Measurements from ENCODE around the gene SIGLEC10.
A peak's percentile ranks its signal among the peaks of the same experiment; 100 is the strongest.

The SIGLEC10 gene

DNA sequence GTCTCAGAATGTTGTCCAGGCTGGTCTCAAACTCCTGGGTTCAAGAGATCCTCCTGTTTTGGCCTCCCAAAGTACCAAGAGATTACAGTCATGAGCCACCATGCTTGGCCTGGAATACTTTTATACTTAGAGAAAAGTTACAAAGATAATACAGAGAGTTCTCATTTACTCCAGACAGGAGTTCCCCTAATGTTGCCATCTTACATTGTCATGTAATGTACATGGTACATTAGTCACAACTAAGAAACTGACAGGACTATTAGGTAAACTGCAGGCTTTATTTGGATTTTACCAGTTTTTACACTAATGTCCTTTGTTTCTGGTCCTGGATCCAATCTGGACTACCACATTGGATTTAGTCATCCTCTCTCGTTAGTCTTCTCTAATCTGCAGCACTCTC lies 24.7 kb downstream of the SIGLEC10 start:
- Mint-ChIP-seq H3K9me3 (no peaks in the 10 kb centered on the region), H3K36me3 (ENCODE audit: low read depth) (no peaks in the 10 kb centered on the region), H3K4me1 (ENCODE audit: low read depth) (peaks cover 36% of the 10 kb centered on the region), H3K4me3 (peak overlapping the region; percentile 58), H3K27ac (peak overlapping the region; percentile 80), H3K27me3 (ENCODE audit: low read depth) (no peaks in the 10 kb centered on the region)

DNA sequence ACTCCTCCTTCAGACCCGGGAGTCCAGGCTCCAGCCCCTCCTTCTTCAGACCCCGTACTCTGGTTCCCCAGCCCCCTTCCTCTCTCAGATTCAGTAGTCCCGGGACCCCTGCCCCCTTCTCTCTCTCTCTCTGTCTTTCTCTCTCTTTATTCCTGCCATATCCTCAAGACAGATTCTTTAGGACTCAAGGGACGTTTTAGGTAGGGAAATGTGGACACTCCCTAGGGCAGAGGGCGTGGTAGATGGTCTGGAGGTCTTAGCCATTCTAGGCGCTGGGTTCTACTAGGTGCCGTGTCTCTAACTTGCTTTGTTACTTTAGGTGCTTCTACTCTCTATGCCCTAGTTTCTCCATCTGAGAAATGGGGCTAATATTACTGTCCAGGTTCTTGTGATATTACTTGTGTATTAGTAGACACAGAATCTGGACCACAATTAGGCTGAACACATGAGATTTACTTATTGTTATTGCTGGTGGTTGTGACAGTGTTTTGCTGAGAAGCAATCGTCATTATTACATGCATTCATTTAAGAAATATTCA lies 26.3 kb downstream of the SIGLEC10 start:
- Mint-ChIP-seq H3K4me3 (peak overlapping the region; percentile 54), H3K27ac (peak overlapping the region; percentile 80), H3K27me3 (ENCODE audit: low read depth) (no peaks in the 10 kb centered on the region), H3K9me3 (no peaks in the 10 kb centered on the region), H3K36me3 (ENCODE audit: low read depth) (no peaks in the 10 kb centered on the region), H3K4me1 (ENCODE audit: low read depth) (peaks cover 30% of the 10 kb centered on the region)

DNA sequence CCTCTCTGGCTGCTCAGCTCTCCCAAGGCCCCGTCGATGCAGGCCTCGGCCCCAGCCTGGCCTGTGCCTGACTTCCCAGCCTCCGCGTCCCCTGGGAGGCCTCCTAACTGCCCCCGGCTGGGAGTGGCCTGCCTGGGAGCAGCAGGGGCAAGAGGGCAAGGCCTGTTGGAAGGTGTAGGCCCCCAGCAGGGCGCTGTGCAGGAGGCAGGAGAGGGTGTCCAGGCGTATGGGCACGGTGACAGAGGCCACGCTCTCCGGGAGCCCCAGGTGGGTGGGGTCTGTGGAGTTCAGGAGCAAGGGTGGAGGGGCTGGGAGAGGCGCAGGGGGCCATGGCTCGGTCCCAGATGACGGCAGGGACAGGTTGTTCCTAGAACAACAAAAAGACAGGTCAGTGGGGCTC lies 28.3 kb downstream of the SIGLEC10 start:
- H3K9me3 Mint-ChIP-seq = no peaks in the 10 kb centered on the region
- H3K4me3 Mint-ChIP-seq = no peak overlapping the region
- H3K4me1 Mint-ChIP-seq (ENCODE audit: low read depth) = peaks cover 16% of the 10 kb centered on the region
- no peak overlapping the region for H3K27ac Mint-ChIP-seq
- H3K36me3 Mint-ChIP-seq (ENCODE audit: low read depth) = no peaks in the 10 kb centered on the region
- H3K27me3 Mint-ChIP-seq (ENCODE audit: low read depth) = no peaks in the 10 kb centered on the region

DNA sequence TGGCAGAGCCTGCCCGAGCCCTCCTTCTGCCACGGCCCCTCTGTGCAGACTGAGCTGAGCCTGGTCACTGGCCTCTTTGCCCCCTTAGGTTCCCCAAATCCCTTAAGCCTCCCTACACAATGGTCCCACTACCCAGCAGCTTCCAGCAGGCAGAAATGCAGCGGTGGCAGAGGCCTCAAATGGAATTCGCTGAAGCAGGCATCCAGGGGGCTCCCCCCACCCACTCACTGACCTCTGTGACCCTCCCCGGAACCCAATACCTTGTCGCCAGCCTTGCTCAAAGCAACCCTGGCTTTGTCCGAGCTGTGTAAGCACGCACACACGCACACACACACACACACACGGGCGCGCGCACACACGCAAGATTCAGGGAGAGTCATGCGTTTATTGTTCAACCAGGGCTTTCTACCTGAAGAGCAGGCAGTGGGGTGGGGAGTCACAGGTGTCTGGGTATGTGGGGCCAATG lies 29.5 kb downstream of the SIGLEC10 start, which contains the start of gene LIM2:
Gene LIM2, minus strand, starts transcription at position 51 of the 466 bp plus-strand sequence. CDS start 531 bp downstream, outside the sequence.
- no peak within 1 kb of the TSS for H3K4me3 Mint-ChIP-seq
- H3K9me3 Mint-ChIP-seq = no peaks in the 10 kb centered on the region
- no peak within 1 kb of the TSS for H3K27ac Mint-ChIP-seq
- peaks cover 11% of the 10 kb centered on the region for H3K4me1 Mint-ChIP-seq (ENCODE audit: low read depth)
- no peaks in the 10 kb centered on the region for H3K27me3 Mint-ChIP-seq (ENCODE audit: low read depth)
- H3K36me3 Mint-ChIP-seq (ENCODE audit: low read depth) = no peaks in the 10 kb centered on the region

DNA sequence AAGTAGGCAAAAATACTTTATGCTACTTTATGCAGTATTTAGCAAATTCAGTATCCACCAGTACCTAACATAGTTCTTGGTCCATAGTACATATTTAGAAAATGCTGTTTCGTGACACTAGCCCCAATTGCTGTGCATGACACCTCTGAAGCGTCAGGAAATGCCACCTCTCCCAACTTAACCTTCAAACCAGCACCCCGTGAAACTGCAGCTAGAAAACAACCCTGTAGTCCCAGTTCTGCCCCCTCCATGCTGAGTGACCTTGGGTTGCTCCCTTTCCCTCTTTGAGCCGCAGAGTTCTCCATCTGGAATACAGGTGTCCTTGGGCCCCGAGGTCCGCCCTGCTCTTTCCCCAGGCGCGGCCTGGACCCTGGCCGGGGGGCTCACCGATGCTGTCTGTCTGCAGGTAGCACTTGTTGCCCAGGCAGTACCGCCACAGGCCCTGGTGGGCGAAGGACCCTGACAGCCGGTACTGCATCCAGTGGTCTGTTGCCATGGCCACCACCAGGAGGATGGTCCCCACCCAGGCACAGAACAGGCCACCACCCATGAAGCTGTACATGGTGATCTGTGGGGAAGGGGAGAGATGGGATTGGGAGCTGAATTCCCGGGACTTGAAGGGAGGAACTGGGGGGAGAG lies 30.4 kb downstream of the SIGLEC10 start:
- H3K27ac Mint-ChIP-seq = no peak overlapping the region
- no peaks in the 10 kb centered on the region for H3K9me3 Mint-ChIP-seq
- H3K4me3 Mint-ChIP-seq = no peak overlapping the region
- no peaks in the 10 kb centered on the region for H3K36me3 Mint-ChIP-seq (ENCODE audit: low read depth)
- H3K27me3 Mint-ChIP-seq (ENCODE audit: low read depth) = peaks cover 3% of the 10 kb centered on the region
- H3K4me1 Mint-ChIP-seq (ENCODE audit: low read depth) = peaks cover 6% of the 10 kb centered on the region

DNA sequence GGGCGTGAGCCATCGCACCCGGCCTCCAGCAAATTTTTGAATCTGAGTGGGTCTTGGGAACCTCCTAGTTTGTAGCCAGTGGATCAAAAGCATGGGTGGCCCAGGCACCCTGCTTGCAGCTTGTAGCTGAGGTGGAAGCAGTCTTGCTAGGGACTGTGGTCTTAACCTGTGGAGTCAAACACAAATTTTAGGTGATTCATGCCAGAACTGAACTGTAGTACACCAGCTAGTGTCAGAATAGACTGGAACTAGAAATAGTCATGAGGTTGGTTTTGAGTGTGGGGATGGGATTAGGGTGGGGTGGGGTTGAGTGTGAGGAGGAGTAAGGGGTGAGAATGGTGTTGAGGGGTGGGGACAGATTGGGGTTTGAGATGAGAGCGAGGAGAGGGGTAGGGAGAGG lies 35.4 kb downstream of the SIGLEC10 start:
- Mint-ChIP-seq H3K9me3 (no peaks in the 10 kb centered on the region), H3K27me3 (ENCODE audit: low read depth) (peaks cover 3% of the 10 kb centered on the region), H3K27ac (no peak overlapping the region), H3K4me1 (ENCODE audit: low read depth) (peaks cover 9% of the 10 kb centered on the region), H3K4me3 (no peak overlapping the region), H3K36me3 (ENCODE audit: low read depth) (peaks cover 2% of the 10 kb centered on the region)

DNA sequence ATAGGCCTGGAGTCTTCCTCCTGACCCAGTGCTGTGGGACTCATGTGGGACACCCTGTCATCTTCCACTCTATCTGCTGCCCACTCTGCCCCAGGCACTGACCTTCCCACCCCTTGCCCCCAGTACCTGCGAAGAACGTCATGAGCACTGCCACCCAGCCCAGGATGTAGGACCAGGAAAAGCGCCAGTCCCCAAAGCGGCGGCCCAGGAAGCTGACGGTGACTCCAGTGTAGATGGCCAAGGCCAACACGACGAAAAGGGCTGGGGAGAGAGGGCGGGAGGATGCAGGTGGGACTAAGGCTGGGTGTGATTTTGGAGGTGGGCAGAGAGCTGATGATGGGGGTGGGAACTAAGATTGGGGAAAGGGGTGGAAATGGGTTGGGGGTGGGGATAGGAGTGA lies 37.1 kb downstream of the SIGLEC10 start:
- Mint-ChIP-seq H3K4me1 (ENCODE audit: low read depth) (peaks cover 24% of the 10 kb centered on the region), H3K27me3 (ENCODE audit: low read depth) (peaks cover 3% of the 10 kb centered on the region), H3K9me3 (no peaks in the 10 kb centered on the region), H3K4me3 (no peak overlapping the region), H3K27ac (no peak overlapping the region), H3K36me3 (ENCODE audit: low read depth) (peaks cover 2% of the 10 kb centered on the region)

DNA sequence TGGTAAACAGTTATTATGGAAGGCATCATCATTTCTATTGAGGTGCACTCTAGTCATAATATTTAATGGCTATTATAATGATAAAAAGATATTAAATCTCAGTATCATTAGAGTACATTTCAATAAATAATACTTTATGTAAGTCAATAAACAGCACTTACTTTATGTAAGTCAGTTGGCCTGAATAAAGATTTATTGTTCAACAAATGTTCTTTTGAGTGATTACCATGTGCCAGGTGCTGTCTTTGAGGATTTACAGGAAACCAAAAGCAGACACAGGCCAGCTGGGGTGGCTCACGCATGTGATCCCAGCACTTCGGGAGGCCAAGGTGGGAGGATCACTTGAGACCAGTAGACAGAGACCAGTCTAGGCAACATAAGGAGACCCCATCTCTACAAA lies 40.0 kb downstream of the SIGLEC10 start:
- Mint-ChIP-seq H3K27ac (no peak overlapping the region), H3K4me3 (no peak overlapping the region), H3K36me3 (ENCODE audit: low read depth) (peaks cover 9% of the 10 kb centered on the region), H3K9me3 (peaks cover 12% of the 10 kb centered on the region), H3K4me1 (ENCODE audit: low read depth) (peaks cover 49% of the 10 kb centered on the region), H3K27me3 (ENCODE audit: low read depth) (peaks cover under 1% of the 10 kb centered on the region)

DNA sequence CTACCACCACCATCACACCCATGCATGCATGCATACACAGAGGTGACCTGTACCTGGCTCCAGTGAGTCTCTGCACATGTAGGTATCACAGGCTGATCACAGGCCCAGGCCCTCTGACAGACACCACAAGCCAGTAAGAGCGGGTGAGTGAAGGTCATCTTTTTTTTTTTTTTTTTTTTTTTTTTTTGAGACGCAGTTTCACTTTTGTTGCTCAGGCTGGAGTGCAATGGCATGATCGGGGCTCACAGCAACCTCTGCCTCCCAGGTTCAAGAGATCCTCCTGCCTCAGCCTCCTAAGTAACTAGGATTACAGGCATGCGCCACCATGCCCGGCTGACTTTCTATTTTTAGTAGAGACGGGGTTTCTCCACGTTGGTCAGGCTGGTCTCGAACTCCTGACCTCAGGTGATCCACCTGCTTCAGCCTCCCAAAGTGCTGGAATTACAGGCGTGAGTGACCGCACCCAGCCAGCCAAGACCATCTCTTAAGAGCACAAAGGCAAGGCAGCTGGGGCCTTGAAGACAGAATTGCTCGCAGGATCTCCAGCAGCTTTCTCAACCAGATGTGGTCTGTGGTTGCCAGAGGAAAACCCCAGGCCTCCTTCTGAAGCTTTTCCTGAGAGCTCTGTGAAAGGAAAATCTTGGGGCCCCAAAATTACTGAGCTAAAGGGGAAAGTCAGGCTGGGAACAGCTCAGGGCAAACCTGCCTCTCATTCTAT lies 41.8 kb downstream of the SIGLEC10 start:
- Mint-ChIP-seq H3K4me3 (peak overlapping the region; percentile 60), H3K4me1 (ENCODE audit: low read depth) (peaks cover 67% of the 10 kb centered on the region), H3K27ac (peak overlapping the region; percentile 86), H3K9me3 (peaks cover 12% of the 10 kb centered on the region), H3K27me3 (ENCODE audit: low read depth) (no peaks in the 10 kb centered on the region), H3K36me3 (ENCODE audit: low read depth) (peaks cover 7% of the 10 kb centered on the region)

DNA sequence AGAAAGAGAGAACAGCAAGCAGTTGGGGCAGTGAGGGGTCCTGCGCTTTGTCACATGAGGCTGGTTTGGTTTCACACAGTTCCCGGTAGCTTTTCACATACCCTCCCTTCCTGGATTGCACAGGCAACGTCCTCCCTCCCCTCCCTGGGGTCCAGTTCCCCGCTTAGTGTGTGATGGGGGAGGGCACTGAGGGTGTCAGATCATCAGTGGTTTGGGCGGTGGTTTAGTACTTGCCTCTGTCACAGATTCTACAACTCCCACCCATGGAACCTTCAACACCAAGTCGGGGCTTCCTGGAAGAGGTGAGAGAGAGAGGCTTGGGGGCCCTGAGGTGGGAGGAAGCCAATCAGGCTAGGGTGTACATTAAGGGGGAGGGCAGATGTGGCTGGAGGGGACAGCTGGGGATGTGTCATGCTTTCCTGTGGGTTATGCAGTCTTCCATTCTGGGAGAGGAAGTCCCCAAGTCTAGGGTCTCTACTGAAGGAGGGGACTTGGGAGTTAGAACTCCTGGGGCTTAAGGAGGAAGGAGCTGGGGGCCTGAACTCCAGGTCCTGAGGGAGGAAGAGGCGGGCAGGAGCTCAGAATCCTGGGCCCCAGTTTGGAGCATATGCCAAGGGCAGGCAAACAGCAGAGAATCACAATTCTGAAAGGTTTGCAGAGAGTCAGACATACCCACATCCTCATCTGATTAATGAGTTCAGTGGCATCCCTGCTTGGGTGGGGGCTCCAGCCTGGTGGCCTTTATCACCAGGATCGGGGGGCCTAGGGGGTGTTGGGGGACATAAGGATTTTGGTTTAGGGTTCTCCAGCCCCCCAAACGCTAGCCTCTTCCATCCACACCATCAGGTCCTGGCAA lies 44.6 kb downstream of the SIGLEC10 start, which contains the start of gene NKG7:
Gene NKG7, minus strand, starts transcription at position 6 of the 856 bp plus-strand sequence. CDS start 119 bp downstream, outside the sequence.
- Mint-ChIP-seq H3K4me3 (peak within 1 kb of the TSS; percentile 83), H3K36me3 (ENCODE audit: low read depth) (peaks cover 10% of the 10 kb centered on the region), H3K27me3 (ENCODE audit: low read depth) (no peaks in the 10 kb centered on the region), H3K4me1 (ENCODE audit: low read depth) (peaks cover 69% of the 10 kb centered on the region), H3K27ac (peak within 1 kb of the TSS; percentile 94), H3K9me3 (peaks cover 12% of the 10 kb centered on the region)

DNA sequence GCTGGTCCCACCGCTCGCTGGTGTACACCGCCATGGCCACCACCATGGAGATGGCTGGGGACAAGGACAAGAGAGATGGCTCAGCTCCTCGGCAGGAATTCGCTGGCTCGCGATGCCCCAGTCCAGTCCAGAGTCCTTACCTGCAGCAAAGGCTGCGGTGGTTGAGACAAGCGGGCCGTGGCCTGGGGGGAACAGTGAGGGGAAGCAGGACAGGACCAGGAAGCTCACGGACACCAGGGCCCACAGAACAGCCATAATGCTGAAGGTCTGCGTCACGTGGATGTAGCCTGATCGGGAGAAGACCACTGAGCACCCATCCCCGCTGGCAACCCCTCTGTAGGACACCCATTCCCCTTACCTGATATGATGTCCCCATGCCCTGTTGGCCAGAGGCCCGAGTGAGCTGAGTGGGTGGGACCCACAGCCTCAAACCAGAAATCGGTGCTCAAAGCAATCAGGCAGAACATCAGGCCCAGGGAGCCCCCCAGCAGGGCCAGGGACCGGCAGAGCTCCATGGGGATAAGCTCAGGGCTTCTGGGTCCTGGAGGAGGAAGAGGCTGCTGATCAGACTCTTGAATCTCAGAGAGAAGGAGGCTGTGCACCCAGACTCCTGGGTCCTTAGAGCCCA lies 45.3 kb downstream of the SIGLEC10 start:
- Mint-ChIP-seq H3K4me1 (ENCODE audit: low read depth) (peaks cover 72% of the 10 kb centered on the region), H3K4me3 (peak overlapping the region; percentile 83), H3K9me3 (peaks cover 12% of the 10 kb centered on the region), H3K36me3 (ENCODE audit: low read depth) (peaks cover 10% of the 10 kb centered on the region), H3K27ac (peak overlapping the region; percentile 94), H3K27me3 (ENCODE audit: low read depth) (no peaks in the 10 kb centered on the region)

DNA sequence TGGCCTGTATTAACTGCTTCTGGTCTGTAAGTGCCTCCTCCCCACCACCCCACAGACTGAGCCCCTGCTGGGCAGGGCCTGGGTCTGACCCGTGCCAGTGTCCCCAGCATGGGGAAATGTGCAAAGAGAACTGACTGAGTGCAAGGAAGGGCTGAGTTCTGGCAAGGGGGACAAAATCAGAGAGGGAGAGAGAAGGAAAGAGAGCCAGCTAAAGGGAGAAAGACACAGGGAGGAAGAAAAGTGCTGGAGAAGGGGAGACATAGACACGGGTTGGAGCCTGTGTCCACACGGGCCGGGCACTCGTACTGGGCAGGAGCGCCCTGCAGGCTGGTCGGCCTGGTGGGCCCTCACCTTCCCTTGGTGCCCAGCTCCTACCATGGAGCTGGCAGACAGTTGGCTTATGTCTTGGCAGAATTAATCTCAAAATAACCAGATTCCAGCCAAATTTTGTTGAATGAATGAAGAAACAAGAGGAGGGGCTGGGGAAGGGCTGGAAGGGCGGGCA lies 46.2 kb downstream of the SIGLEC10 start:
- Mint-ChIP-seq H3K27me3 (ENCODE audit: low read depth) (no peaks in the 10 kb centered on the region), H3K4me1 (ENCODE audit: low read depth) (peaks cover 71% of the 10 kb centered on the region), H3K4me3 (peak overlapping the region; percentile 83), H3K27ac (peak overlapping the region; percentile 94), H3K9me3 (peaks cover 12% of the 10 kb centered on the region), H3K36me3 (ENCODE audit: low read depth) (peaks cover 10% of the 10 kb centered on the region)

DNA sequence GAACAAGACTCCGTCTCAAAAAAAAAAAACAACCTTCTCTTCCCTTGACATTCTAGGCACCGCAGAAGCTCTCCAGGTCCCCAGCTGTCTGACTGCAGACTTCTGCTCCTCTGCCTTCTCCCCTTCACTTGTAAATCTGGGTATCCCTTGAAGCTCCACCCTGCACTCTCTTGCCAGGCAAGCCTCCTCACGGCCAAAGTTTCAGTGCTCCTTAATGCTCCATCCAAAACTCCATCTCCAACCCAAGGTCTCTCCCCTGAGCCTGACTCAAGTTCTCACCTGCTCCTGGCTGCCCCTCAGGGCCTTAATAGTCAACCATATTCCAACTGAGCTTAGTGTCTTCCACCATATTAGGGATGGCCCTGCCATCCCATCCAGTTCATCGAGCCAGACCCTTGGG lies 47.2 kb downstream of the SIGLEC10 start:
- Mint-ChIP-seq H3K4me1 (ENCODE audit: low read depth) (peaks cover 68% of the 10 kb centered on the region), H3K9me3 (peaks cover 12% of the 10 kb centered on the region), H3K27ac (peak overlapping the region; percentile 94), H3K27me3 (ENCODE audit: low read depth) (no peaks in the 10 kb centered on the region), H3K4me3 (peak overlapping the region; percentile 83), H3K36me3 (ENCODE audit: low read depth) (peaks cover 10% of the 10 kb centered on the region)

Data from T-helper 1 cell treated with Interleukin-12 subunit alpha and Interleukin-12 subunit beta and Interleukin-4 antibody, amounts not matched to agents 30 μg/mL and 1 μg/mL, for 36 hours (primary cell).